Measurements from ENCODE around the gene PLPPR5. TPM values are rescaled to one million over a fixed set of nuclear protein-coding genes. Genes with fewer than 3 reads are reported as not detected.

The PLPPR5 gene
- total RNA-seq, 1 experiment from 2014 or later = not detected

DNA sequence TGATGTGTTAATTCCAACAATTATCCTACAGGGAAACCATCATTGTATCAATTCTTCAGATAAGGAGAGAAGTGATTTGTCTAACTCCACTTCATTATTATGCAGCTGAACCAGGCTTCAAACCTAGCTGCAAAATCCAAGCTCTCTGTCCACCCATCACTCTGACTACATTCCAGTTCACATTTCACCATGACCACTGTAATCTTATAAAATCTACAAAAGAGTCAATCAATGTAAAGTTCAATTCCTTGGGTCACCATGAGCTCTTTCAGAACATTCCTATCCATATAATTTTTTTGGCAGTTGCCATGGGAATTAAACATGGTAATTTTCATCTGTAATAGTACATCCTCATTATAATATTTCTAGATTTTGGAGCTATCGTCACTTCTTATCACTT lies 100.9 kb downstream of the PLPPR5 start:
- intact Hi-C loops (cut with micrococcal nuclease) = no loop called here
- ChIA-PET RAD21 (ENCODE audit: low non-redundant PET in 1 of 2, low total read pairs in 2 of 2, uncharacterized antibody in 2 of 2, unreplicated experiment in 2 of 2) (no interaction called here), POLR2A (no interaction called here), CTCF (no interaction called here)
- Histone ChIP-seq H3K9me2 (ENCODE audit: insufficient read depth) (no peaks in the 10 kb centered on the region), H3K4me2 (ENCODE audit: low read length) (no peak overlapping the region), H3K36me3 (ENCODE audit: control insufficient read depth in 1 of 2, insufficient read depth in 2 of 2, low read length in 2 of 2) (no peaks in the 10 kb centered on the region), H3K79me2 (ENCODE audit: insufficient read depth, low read length) (no peaks in the 10 kb centered on the region), H2AFZ (ENCODE audit: low read depth, low read length, poor library complexity, severe bottlenecking) (no peak overlapping the region), H3K4me1 (ENCODE audit: control insufficient read depth in 1 of 2, insufficient read depth in 2 of 2, low read length in 2 of 2) (no peaks in the 10 kb centered on the region), H4K20me1 (ENCODE audit: insufficient read depth) (no peaks in the 10 kb centered on the region), H3K9ac (ENCODE audit: low read length) (no peak overlapping the region), H3K9me3 (ENCODE audit: control insufficient read depth in 1 of 2, insufficient read depth in 1 of 2, low read depth in 1 of 2, low read length in 2 of 2) (no peaks in the 10 kb centered on the region), H3K27ac (ENCODE audit: low read depth, low read length) (no peak overlapping the region), H3K27me3 (ENCODE audit: insufficient read depth, low read length) (no peaks in the 10 kb centered on the region), H3K4me3 (replicated peaks in 1 of 2; ENCODE audit: low read depth in 1 of 2, low read length in 2 of 2) (no peak overlapping the region)
- no peak for DNase-seq (ENCODE audit: low read depth, low spot score)
- TF ChIP-seq, protein P1, sequence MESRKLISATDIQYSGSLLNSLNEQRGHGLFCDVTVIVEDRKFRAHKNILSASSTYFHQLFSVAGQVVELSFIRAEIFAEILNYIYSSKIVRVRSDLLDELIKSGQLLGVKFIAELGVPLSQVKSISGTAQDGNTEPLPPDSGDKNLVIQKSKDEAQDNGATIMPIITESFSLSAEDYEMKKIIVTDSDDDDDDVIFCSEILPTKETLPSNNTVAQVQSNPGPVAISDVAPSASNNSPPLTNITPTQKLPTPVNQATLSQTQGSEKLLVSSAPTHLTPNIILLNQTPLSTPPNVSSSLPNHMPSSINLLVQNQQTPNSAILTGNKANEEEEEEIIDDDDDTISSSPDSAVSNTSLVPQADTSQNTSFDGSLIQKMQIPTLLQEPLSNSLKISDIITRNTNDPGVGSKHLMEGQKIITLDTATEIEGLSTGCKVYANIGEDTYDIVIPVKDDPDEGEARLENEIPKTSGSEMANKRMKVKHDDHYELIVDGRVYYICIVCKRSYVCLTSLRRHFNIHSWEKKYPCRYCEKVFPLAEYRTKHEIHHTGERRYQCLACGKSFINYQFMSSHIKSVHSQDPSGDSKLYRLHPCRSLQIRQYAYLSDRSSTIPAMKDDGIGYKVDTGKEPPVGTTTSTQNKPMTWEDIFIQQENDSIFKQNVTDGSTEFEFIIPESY (IDR thresholded peaks at IDR 0.05; ENCODE audit: extremely low read depth, insufficient replicate concordance, low read length) = no peak
- no peak for TF ChIP-seq JUND (IDR thresholded peaks at IDR 0.05)
- no peak for TF ChIP-seq CBX3 (IDR thresholded peaks at IDR 0.05; ENCODE audit: low read depth)
- no peak for ATAC-seq
- no TSS peak for BruUV-seq (replicated peaks)

DNA sequence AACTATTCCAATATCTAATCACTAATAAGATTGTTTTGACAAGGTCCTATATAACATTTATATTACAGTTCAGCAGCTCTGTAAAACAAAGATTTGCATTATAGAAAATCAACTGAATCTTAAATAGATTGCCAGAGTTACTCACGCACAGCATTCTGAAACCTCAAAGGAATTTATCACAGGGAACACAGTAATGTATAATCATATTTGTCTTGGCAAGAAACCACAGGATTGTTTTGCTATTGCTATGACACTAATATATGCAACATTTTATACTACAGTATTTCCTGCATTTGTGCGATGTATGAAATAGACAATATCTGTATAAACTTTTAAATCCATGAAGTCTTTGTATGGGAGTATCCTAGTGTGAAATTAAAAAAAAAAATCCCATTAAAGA lies 101.4 kb downstream of the PLPPR5 start:
- H3K27me3 ChIP-seq (ENCODE audit: insufficient read depth, low read length) = no peaks in the 10 kb centered on the region
- no peak overlapping the region for H3K4me3 ChIP-seq (replicated peaks in 1 of 2; ENCODE audit: low read depth in 1 of 2, low read length in 2 of 2)
- CTCF ChIA-PET = no interaction called here
- H3K9ac ChIP-seq (ENCODE audit: low read length) = no peak overlapping the region
- no peaks in the 10 kb centered on the region for H4K20me1 ChIP-seq (ENCODE audit: insufficient read depth)
- ATAC-seq (no peak), DNase-seq (ENCODE audit: low read depth, low spot score) (no peak)
- POLR2A ChIA-PET = no interaction called here
- H3K27ac ChIP-seq (ENCODE audit: low read depth, low read length) = no peak overlapping the region
- no peaks in the 10 kb centered on the region for H3K9me2 ChIP-seq (ENCODE audit: insufficient read depth)
- no peaks in the 10 kb centered on the region for H3K79me2 ChIP-seq (ENCODE audit: insufficient read depth, low read length)
- no peaks in the 10 kb centered on the region for H3K9me3 ChIP-seq (ENCODE audit: control insufficient read depth in 1 of 2, insufficient read depth in 1 of 2, low read depth in 1 of 2, low read length in 2 of 2)
- intact Hi-C loops (cut with micrococcal nuclease) = no loop called here
- no peaks in the 10 kb centered on the region for H3K4me1 ChIP-seq (ENCODE audit: control insufficient read depth in 1 of 2, insufficient read depth in 2 of 2, low read length in 2 of 2)
- RAD21 ChIA-PET (ENCODE audit: low non-redundant PET in 1 of 2, low total read pairs in 2 of 2, uncharacterized antibody in 2 of 2, unreplicated experiment in 2 of 2) = no interaction called here
- no peak overlapping the region for H3K4me2 ChIP-seq (ENCODE audit: low read length)
- no peaks in the 10 kb centered on the region for H3K36me3 ChIP-seq (ENCODE audit: control insufficient read depth in 1 of 2, insufficient read depth in 2 of 2, low read length in 2 of 2)
- BruUV-seq (replicated peaks) = no TSS peak
- H2AFZ ChIP-seq (ENCODE audit: low read depth, low read length, poor library complexity, severe bottlenecking) = no peak overlapping the region
- no peak for TF ChIP-seq POLR2AphosphoS5 (IDR thresholded peaks at IDR 0.05; ENCODE audit: low read depth, low read length)
- TF ChIP-seq YY1 (IDR thresholded peaks at IDR 0.05; ENCODE audit: extremely low read depth, insufficient replicate concordance, low read depth, low read length) = no peak
- no peak for TF ChIP-seq EZH2phosphoT487 (IDR thresholded peaks at IDR 0.05; ENCODE audit: borderline replicate concordance)
- TF ChIP-seq TCF7L2 (IDR thresholded peaks at IDR 0.05; ENCODE audit: borderline replicate concordance, extremely low read depth, insufficient read depth, insufficient read length) = no peak
- TF ChIP-seq CEBPB (IDR thresholded peaks at IDR 0.05; ENCODE audit: low read depth) = no peak
- TF ChIP-seq, protein P2, sequence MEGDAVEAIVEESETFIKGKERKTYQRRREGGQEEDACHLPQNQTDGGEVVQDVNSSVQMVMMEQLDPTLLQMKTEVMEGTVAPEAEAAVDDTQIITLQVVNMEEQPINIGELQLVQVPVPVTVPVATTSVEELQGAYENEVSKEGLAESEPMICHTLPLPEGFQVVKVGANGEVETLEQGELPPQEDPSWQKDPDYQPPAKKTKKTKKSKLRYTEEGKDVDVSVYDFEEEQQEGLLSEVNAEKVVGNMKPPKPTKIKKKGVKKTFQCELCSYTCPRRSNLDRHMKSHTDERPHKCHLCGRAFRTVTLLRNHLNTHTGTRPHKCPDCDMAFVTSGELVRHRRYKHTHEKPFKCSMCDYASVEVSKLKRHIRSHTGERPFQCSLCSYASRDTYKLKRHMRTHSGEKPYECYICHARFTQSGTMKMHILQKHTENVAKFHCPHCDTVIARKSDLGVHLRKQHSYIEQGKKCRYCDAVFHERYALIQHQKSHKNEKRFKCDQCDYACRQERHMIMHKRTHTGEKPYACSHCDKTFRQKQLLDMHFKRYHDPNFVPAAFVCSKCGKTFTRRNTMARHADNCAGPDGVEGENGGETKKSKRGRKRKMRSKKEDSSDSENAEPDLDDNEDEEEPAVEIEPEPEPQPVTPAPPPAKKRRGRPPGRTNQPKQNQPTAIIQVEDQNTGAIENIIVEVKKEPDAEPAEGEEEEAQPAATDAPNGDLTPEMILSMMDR (IDR thresholded peaks at IDR 0.05 in 2 of 3, conservative IDR thresholded peaks at IDR 0.05 in 1 of 3; ENCODE audit: borderline replicate concordance in 1 of 3, insufficient read depth in 1 of 3, low read depth in 2 of 3, low read length in 2 of 3) = no peak
- TF ChIP-seq CBX3 (IDR thresholded peaks at IDR 0.05; ENCODE audit: low read depth) = no peak
- TF ChIP-seq, protein P3, sequence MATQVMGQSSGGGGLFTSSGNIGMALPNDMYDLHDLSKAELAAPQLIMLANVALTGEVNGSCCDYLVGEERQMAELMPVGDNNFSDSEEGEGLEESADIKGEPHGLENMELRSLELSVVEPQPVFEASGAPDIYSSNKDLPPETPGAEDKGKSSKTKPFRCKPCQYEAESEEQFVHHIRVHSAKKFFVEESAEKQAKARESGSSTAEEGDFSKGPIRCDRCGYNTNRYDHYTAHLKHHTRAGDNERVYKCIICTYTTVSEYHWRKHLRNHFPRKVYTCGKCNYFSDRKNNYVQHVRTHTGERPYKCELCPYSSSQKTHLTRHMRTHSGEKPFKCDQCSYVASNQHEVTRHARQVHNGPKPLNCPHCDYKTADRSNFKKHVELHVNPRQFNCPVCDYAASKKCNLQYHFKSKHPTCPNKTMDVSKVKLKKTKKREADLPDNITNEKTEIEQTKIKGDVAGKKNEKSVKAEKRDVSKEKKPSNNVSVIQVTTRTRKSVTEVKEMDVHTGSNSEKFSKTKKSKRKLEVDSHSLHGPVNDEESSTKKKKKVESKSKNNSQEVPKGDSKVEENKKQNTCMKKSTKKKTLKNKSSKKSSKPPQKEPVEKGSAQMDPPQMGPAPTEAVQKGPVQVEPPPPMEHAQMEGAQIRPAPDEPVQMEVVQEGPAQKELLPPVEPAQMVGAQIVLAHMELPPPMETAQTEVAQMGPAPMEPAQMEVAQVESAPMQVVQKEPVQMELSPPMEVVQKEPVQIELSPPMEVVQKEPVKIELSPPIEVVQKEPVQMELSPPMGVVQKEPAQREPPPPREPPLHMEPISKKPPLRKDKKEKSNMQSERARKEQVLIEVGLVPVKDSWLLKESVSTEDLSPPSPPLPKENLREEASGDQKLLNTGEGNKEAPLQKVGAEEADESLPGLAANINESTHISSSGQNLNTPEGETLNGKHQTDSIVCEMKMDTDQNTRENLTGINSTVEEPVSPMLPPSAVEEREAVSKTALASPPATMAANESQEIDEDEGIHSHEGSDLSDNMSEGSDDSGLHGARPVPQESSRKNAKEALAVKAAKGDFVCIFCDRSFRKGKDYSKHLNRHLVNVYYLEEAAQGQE (IDR thresholded peaks at IDR 0.05; ENCODE audit: low read depth) = no peak
- TF ChIP-seq JUND (IDR thresholded peaks at IDR 0.05) = no peak
- TF ChIP-seq ZNF274 (IDR thresholded peaks at IDR 0.05; ENCODE audit: low read depth, low read length) = no peak
- TF ChIP-seq ATF3 (IDR thresholded peaks at IDR 0.05) = no peak
